Panc1 (cell line): ENCODE results near the gene SYPL2.

ENCODE experiments used
- POLR2AphosphoS5 ChIP-seq: IDR thresholded peaks from 2 replicates; pipeline ENCODE4 v1.6.1; 2012; ENCODE audit warnings: mild to moderate bottlenecking, low read depth, low read length, moderate library complexity
- TCF7L2 ChIP-seq: IDR thresholded peaks from 2 replicates; pipeline ENCODE4 v1.6.1; 2011; ENCODE audit warnings: mild to moderate bottlenecking, low read depth, low read length, inconsistent platforms
- TF ChIP-seq, protein P1 (sequence below): fragments of 450-650 bp; IDR thresholded peaks from 2 replicates; pipeline ENCODE4 v1.5.1; 2017; ENCODE audit warnings: mild to moderate bottlenecking
- TF ChIP-seq, protein P2 (sequence below), 2 experiments: IDR thresholded peaks; 2 replicates each; pipeline ENCODE4 v1.6.1; 2011 to 2012; ENCODE audit warnings: low read depth in 2 of 2, control low read depth in 1 of 2, low read length in 1 of 2, mild to moderate bottlenecking in 1 of 2, moderate library complexity in 1 of 2; ENCODE audit not compliant: insufficient read depth in 1 of 2

DNA sequence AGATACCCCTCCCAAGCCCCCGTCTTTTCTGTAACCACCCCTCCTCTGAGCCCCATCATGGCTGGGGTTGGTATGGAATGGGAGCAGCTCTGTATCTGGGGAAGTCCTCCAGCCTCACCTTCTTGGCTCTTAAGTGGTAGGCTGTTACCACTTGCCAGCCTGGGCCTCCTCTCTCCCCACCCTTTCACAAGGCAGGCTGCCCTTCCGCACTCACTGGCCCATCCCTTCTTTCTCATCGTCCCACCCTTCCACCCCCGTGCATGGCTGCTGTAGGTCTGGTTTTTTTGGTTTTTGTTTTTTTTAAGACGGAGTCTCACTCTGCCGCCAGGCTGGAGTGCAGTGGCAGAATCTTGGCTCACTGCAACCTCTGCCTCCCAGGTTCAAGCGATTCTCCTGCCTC, 32.7 kb downstream of the SYPL2 start:
- TF ChIP-seq POLR2AphosphoS5, result no peak
- TF ChIP-seq, protein P1, sequence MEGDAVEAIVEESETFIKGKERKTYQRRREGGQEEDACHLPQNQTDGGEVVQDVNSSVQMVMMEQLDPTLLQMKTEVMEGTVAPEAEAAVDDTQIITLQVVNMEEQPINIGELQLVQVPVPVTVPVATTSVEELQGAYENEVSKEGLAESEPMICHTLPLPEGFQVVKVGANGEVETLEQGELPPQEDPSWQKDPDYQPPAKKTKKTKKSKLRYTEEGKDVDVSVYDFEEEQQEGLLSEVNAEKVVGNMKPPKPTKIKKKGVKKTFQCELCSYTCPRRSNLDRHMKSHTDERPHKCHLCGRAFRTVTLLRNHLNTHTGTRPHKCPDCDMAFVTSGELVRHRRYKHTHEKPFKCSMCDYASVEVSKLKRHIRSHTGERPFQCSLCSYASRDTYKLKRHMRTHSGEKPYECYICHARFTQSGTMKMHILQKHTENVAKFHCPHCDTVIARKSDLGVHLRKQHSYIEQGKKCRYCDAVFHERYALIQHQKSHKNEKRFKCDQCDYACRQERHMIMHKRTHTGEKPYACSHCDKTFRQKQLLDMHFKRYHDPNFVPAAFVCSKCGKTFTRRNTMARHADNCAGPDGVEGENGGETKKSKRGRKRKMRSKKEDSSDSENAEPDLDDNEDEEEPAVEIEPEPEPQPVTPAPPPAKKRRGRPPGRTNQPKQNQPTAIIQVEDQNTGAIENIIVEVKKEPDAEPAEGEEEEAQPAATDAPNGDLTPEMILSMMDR, result no peak
- no peak for TF ChIP-seq TCF7L2
- TF ChIP-seq, protein P2, sequence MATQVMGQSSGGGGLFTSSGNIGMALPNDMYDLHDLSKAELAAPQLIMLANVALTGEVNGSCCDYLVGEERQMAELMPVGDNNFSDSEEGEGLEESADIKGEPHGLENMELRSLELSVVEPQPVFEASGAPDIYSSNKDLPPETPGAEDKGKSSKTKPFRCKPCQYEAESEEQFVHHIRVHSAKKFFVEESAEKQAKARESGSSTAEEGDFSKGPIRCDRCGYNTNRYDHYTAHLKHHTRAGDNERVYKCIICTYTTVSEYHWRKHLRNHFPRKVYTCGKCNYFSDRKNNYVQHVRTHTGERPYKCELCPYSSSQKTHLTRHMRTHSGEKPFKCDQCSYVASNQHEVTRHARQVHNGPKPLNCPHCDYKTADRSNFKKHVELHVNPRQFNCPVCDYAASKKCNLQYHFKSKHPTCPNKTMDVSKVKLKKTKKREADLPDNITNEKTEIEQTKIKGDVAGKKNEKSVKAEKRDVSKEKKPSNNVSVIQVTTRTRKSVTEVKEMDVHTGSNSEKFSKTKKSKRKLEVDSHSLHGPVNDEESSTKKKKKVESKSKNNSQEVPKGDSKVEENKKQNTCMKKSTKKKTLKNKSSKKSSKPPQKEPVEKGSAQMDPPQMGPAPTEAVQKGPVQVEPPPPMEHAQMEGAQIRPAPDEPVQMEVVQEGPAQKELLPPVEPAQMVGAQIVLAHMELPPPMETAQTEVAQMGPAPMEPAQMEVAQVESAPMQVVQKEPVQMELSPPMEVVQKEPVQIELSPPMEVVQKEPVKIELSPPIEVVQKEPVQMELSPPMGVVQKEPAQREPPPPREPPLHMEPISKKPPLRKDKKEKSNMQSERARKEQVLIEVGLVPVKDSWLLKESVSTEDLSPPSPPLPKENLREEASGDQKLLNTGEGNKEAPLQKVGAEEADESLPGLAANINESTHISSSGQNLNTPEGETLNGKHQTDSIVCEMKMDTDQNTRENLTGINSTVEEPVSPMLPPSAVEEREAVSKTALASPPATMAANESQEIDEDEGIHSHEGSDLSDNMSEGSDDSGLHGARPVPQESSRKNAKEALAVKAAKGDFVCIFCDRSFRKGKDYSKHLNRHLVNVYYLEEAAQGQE (IDR thresholded peaks at IDR 0.05; ENCODE audit: insufficient read depth in 1 of 2, low read depth in 2 of 2, low read length in 1 of 2), result no peak
